ENCODE results near the gene MBLAC1.

Gene MBLAC1

GRCh38 chr7:100098913-100099312, 27.9 kb upstream of the MBLAC1 start:
- DNase-seq (ENCODE audit: low read depth in 2 of 2): no peak

- no peak for DNase-seq (ENCODE audit: low read depth in 2 of 2)
Observed at GRCh38 chr7:100099452-100099851, 27.3 kb upstream of the MBLAC1 start.

GRCh38 chr7:100100420-100101015, 26.2 kb upstream of the MBLAC1 start:
- DNase-seq (ENCODE audit: low read depth in 2 of 2): peak; percentile 97 to 98

GRCh38 chr7:100101016-100101862, 25.5 kb upstream of the MBLAC1 start, which contains the start of the genes AP4M1 and MCM7:
Gene AP4M1, plus strand, starts transcription at chr7:100101643. Its CDS starts 72 bp downstream, at chr7:100101715.
Gene MCM7, minus strand, starts transcription at chr7:100101397. Its CDS starts 103 bp downstream, at chr7:100101294.
- DNase-seq (ENCODE audit: low read depth in 2 of 2): peak; percentile 98

GRCh38 chr7:100102950-100103840, 23.6 kb upstream of the MBLAC1 start:
- no peak for DNase-seq (ENCODE audit: low read depth in 2 of 2)

GRCh38 chr7:100105534-100105933, 21.2 kb upstream of the MBLAC1 start:
- no peak for DNase-seq (ENCODE audit: low read depth in 2 of 2)

GRCh38 chr7:100106633-100107032, 20.1 kb upstream of the MBLAC1 start:
- DNase-seq (ENCODE audit: low read depth in 2 of 2): no peak

- DNase-seq (ENCODE audit: low read depth in 2 of 2): no peak
Observed at GRCh38 chr7:100107125-100107737, 19.5 kb upstream of the MBLAC1 start.

- no peak for DNase-seq (ENCODE audit: low read depth in 2 of 2)
Observed at GRCh38 chr7:100107890-100108289, 18.9 kb upstream of the MBLAC1 start.

- DNase-seq (ENCODE audit: low read depth in 2 of 2): no peak
Observed at GRCh38 chr7:100109521-100110163, 17.1 kb upstream of the MBLAC1 start.

- DNase-seq (ENCODE audit: low read depth in 2 of 2): no peak
Observed at GRCh38 chr7:100111156-100111555, 15.6 kb upstream of the MBLAC1 start.

GRCh38 chr7:100111914-100112313, 14.9 kb upstream of the MBLAC1 start:
- no peak for DNase-seq (ENCODE audit: low read depth in 2 of 2)

- no peak for DNase-seq (ENCODE audit: low read depth in 2 of 2)
Observed at GRCh38 chr7:100115026-100115425, 11.7 kb upstream of the MBLAC1 start.

- no peak for DNase-seq (ENCODE audit: low read depth in 2 of 2)
Observed at GRCh38 chr7:100118388-100119071, 8.2 kb upstream of the MBLAC1 start.

- peak; percentile 85 to 86 for DNase-seq (ENCODE audit: low read depth in 2 of 2)
Observed at GRCh38 chr7:100119072-100119969, 7.4 kb upstream of the MBLAC1 start, which contains the start of the genes CNPY4 and TAF6. Gene CNPY4, plus strand, starts transcription at chr7:100119634. Its CDS starts 111 bp downstream, at chr7:100119745. Gene TAF6, minus strand, starts transcription at chr7:100119358. Its CDS starts 5,149 bp downstream, at chr7:100114209.

GRCh38 chr7:100119970-100120732, 6.6 kb upstream of the MBLAC1 start:
- DNase-seq (ENCODE audit: low read depth in 2 of 2): peak in 1 of 2 experiments; percentile 27

- no peak for DNase-seq (ENCODE audit: low read depth in 2 of 2)
Observed at GRCh38 chr7:100120733-100121036, 6.1 kb upstream of the MBLAC1 start.

GRCh38 chr7:100122067-100122466, 4.7 kb upstream of the MBLAC1 start:
- no peak for DNase-seq (ENCODE audit: low read depth in 2 of 2)

GRCh38 chr7:100122568-100122967, 4.2 kb upstream of the MBLAC1 start:
- no peak for DNase-seq (ENCODE audit: low read depth in 2 of 2)
